MM.1S (cell line): Measurements from ENCODE around the gene FAH.

Source experiments
- EZH2 ChIP-seq: fragments of 300-600 bp; sonication (generic); optimal IDR thresholded peaks from 2 replicates; pipeline ENCODE3; 2017; ENCODE audit warnings: low read depth, mild to moderate bottlenecking, antibody characterized with exemption, low read length, mixed read lengths
- TF ChIP-seq, protein P1 (sequence below): fragments of 300-600 bp; sonication (generic); IDR thresholded peaks from 2 replicates; pipeline ENCODE4 v1.5.1; 2016; ENCODE audit warnings: antibody characterized with exemption, low read length, mixed read lengths

GRCh38 chr15:80132382-80132781, 20.4 kb upstream of the FAH start:
- TF ChIP-seq EZH2 = no peak
- TF ChIP-seq, protein P1, sequence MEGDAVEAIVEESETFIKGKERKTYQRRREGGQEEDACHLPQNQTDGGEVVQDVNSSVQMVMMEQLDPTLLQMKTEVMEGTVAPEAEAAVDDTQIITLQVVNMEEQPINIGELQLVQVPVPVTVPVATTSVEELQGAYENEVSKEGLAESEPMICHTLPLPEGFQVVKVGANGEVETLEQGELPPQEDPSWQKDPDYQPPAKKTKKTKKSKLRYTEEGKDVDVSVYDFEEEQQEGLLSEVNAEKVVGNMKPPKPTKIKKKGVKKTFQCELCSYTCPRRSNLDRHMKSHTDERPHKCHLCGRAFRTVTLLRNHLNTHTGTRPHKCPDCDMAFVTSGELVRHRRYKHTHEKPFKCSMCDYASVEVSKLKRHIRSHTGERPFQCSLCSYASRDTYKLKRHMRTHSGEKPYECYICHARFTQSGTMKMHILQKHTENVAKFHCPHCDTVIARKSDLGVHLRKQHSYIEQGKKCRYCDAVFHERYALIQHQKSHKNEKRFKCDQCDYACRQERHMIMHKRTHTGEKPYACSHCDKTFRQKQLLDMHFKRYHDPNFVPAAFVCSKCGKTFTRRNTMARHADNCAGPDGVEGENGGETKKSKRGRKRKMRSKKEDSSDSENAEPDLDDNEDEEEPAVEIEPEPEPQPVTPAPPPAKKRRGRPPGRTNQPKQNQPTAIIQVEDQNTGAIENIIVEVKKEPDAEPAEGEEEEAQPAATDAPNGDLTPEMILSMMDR = no peak
